ENCODE results near the gene TVP23A.
"Not testable (repeated sequence)": the region's sequence is repeated elsewhere in the genome, so short reads cannot be mapped to it uniquely, and the experiment has no call there.

Gene TVP23A

GRCh38 chr16:10791048-10791447, 27.5 kb downstream of the TVP23A start:
- no peak for DNase-seq

- DNase-seq, result not testable (repeated sequence)
Observed at GRCh38 chr16:10788630-10789029, 30.0 kb downstream of the TVP23A start.

GRCh38 chr16:10787304-10787703, 31.3 kb downstream of the TVP23A start:
- DNase-seq, result no peak

- DNase-seq, result no peak
Observed at GRCh38 chr16:10782628-10783027, 36.0 kb downstream of the TVP23A start.

GRCh38 chr16:10780628-10781027, 38.0 kb downstream of the TVP23A start:
- DNase-seq, result no peak

GRCh38 chr16:10779908-10780307, 38.7 kb downstream of the TVP23A start:
- DNase-seq, result not testable (repeated sequence)

- DNase-seq, result no peak
Observed at GRCh38 chr16:10777356-10777755, 41.2 kb downstream of the TVP23A start.

- DNase-seq, result not testable (repeated sequence)
Observed at GRCh38 chr16:10776923-10777322, 41.7 kb downstream of the TVP23A start.

- no peak for DNase-seq
Observed at GRCh38 chr16:10776280-10776679, 42.3 kb downstream of the TVP23A start.

GRCh38 chr16:10770907-10771306, 47.7 kb downstream of the TVP23A start:
- no peak for DNase-seq

GRCh38 chr16:10769381-10769780, 49.2 kb downstream of the TVP23A start:
- DNase-seq, result no peak

GRCh38 chr16:10767127-10767526, 51.5 kb downstream of the TVP23A start:
- no peak for DNase-seq

- DNase-seq, result no peak
Observed at GRCh38 chr16:10765772-10766171, 52.8 kb downstream of the TVP23A start.

- DNase-seq, result no peak
Observed at GRCh38 chr16:10763456-10763855, 55.1 kb downstream of the TVP23A start.

- no peak for DNase-seq
Observed at GRCh38 chr16:10762336-10763016, 56.1 kb downstream of the TVP23A start.

- no peak for DNase-seq
Observed at GRCh38 chr16:10761373-10761772, 57.2 kb downstream of the TVP23A start.

- no peak for DNase-seq
Observed at GRCh38 chr16:10760858-10761257, 57.7 kb downstream of the TVP23A start.

GRCh38 chr16:10756574-10756973, 62.0 kb downstream of the TVP23A start:
- DNase-seq, result no peak

- no peak for DNase-seq
Observed at GRCh38 chr16:10754941-10755340, 63.7 kb downstream of the TVP23A start.

GRCh38 chr16:10753670-10754069, 64.9 kb downstream of the TVP23A start:
- no peak for DNase-seq

- DNase-seq, result no peak
Observed at GRCh38 chr16:10752843-10753523, 65.6 kb downstream of the TVP23A start.

- no peak for DNase-seq
Observed at GRCh38 chr16:10751291-10751697, 67.3 kb downstream of the TVP23A start.

GRCh38 chr16:10750793-10751192, 67.8 kb downstream of the TVP23A start:
- DNase-seq, result no peak

- DNase-seq, result no peak
Observed at GRCh38 chr16:10745841-10746240, 72.8 kb downstream of the TVP23A start.
